Vagina (tissue), 2 donors: ENCODE data around the gene NUDT3.
"Not testable (repeated sequence)": the region's sequence is repeated elsewhere in the genome, so short reads cannot be mapped to it uniquely, and the experiment has no call there.

ENCODE experiments used
- POLR2A ChIP-seq, 2 donors: fragments of 450-650 bp; IDR thresholded peaks; one replicate each; pipeline ENCODE4 v1.6.1; 2017; ENCODE audit warnings: antibody characterized with exemption in 2 of 2, mild to moderate bottlenecking in 2 of 2, moderate library complexity in 2 of 2
- POLR2AphosphoS5 ChIP-seq, 2 donors: sonication (generic); formaldehyde crosslinking; IDR thresholded peaks; one replicate each; pipeline ENCODE4 v1.9.0; 2017; ENCODE audit warnings: antibody characterized with exemption in 2 of 2, mild to moderate bottlenecking in 2 of 2, low read depth in 1 of 2; ENCODE audit not compliant: insufficient read depth in 1 of 2
- TF ChIP-seq, protein P1 (sequence below), 3 experiments: fragments of 450-650 bp in 2 of 3; fragments of 200-600 bp in 1 of 3; sonication (generic) in 1 of 3; IDR thresholded peaks; one replicate each; pipeline ENCODE4 v1.5.1; 2017 to 2019; ENCODE audit warnings: antibody characterized with exemption in 3 of 3, mild to moderate bottlenecking in 2 of 3, moderate library complexity in 2 of 3

DNA sequence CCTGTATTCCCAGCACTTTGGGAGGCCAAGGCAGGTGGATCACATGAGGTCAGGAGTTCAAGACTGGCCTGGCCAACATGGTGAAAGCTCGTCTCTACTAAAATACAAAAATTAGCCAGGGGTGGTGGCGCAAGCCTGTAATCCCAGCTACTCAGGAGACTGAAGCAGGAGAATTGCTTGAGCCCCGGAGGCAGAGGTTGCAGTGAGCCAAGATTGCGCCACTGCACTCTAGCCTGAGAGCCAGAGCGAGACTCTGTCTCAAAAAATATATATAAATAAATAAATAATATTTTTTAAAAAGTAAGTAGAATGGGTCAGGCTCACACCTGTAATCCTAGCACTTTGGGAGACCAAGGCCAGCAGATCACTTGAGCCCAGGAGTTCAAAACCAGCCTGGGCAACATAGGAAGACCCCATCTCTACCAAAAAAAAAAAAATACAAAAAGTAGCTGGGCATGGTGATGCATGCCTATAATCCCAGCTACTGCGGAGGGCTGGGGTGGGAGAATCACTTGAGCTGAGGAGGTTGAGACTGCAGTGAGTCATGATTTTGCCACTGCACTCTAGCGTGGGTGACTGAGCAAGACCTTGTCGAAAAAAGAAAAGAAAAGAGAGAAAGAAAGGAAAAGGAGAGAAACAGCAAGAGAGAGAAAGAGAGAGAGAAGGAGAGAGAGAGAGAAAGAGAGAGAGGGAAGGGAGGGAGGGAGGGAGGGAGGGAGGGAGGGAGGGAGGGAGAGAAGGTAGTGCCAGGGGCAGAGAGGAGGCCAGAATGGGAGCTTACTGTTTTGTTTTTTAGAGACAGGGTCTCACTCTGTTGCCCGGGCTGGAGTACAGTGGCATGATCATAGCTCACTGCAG lies 26.5 kb downstream of the NUDT3 start:
- TF ChIP-seq POLR2A (IDR thresholded peaks at IDR 0.05); POLR2AphosphoS5 (IDR thresholded peaks at IDR 0.05; ENCODE audit: insufficient read depth in 1 of 2, low read depth in 1 of 2): not testable (repeated sequence)
- TF ChIP-seq, protein P1, sequence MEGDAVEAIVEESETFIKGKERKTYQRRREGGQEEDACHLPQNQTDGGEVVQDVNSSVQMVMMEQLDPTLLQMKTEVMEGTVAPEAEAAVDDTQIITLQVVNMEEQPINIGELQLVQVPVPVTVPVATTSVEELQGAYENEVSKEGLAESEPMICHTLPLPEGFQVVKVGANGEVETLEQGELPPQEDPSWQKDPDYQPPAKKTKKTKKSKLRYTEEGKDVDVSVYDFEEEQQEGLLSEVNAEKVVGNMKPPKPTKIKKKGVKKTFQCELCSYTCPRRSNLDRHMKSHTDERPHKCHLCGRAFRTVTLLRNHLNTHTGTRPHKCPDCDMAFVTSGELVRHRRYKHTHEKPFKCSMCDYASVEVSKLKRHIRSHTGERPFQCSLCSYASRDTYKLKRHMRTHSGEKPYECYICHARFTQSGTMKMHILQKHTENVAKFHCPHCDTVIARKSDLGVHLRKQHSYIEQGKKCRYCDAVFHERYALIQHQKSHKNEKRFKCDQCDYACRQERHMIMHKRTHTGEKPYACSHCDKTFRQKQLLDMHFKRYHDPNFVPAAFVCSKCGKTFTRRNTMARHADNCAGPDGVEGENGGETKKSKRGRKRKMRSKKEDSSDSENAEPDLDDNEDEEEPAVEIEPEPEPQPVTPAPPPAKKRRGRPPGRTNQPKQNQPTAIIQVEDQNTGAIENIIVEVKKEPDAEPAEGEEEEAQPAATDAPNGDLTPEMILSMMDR (IDR thresholded peaks at IDR 0.05) = not testable (repeated sequence)
